HepG2 (cell line): Measurements from ENCODE around the gene ZNF581. TPM values are rescaled to one million over a fixed set of nuclear protein-coding genes. Genes with fewer than 3 reads are reported as not detected.
A peak's percentile ranks its signal among the peaks of the same experiment; 100 is the strongest.

ENCODE experiments used
- AGO1 ChIP-seq: fragments of 200-400 bp; formaldehyde crosslinking; IDR thresholded peaks from 2 replicates; pipeline ENCODE4 v1.6.1; 2017; ENCODE audit warnings: mild to moderate bottlenecking, low read depth, low read length, moderate library complexity; ENCODE audit not compliant: poor library complexity, severe bottlenecking
- ARHGAP35 ChIP-seq: sonication (generic); formaldehyde crosslinking; IDR thresholded peaks from 2 replicates; pipeline ENCODE4 v1.9.0; 2022; ENCODE audit warnings: mild to moderate bottlenecking, inconsistent platforms, moderate library complexity, missing genetic modification reagents, borderline replicate concordance
- BRD4 ChIP-seq: sonication (generic); formaldehyde crosslinking; IDR thresholded peaks from 2 replicates; pipeline ENCODE4 v1.4.0; 2020; ENCODE audit warnings: missing genetic modification reagents
- ETV5 ChIP-seq: IDR thresholded peaks from 2 replicates; pipeline ENCODE4 v1.6.1; 2018; ENCODE audit warnings: missing biosample characterization, missing genetic modification reagents, inconsistent platforms, borderline replicate concordance
- GABPB1 ChIP-seq: IDR thresholded peaks from 2 replicates; pipeline ENCODE4 v1.6.1; 2016; ENCODE audit warnings: mild to moderate bottlenecking, missing genetic modification reagents, moderate library complexity, missing compliant biosample characterization
- HOXA3 ChIP-seq: sonication (generic); formaldehyde crosslinking; IDR thresholded peaks from 2 replicates; pipeline ENCODE4 v1.5.0; 2020; ENCODE audit warnings: missing genetic modification reagents
- KDM5A ChIP-seq: fragments of 200-600 bp; sonication (generic); IDR thresholded peaks from 2 replicates; pipeline ENCODE4 v1.7.0; 2018; ENCODE audit warnings: antibody characterized with exemption, mild to moderate bottlenecking, low read length, borderline replicate concordance
- KMT2B ChIP-seq: IDR thresholded peaks from 2 replicates; pipeline ENCODE4 v1.6.1; 2016; ENCODE audit warnings: missing genetic modification reagents, missing compliant biosample characterization
- NKX3-1 ChIP-seq: sonication (generic); formaldehyde crosslinking; IDR thresholded peaks from 2 replicates; pipeline ENCODE4 v1.5.0; 2020; ENCODE audit warnings: missing genetic modification reagents
- PHF20 ChIP-seq: sonication (generic); formaldehyde crosslinking; IDR thresholded peaks from 2 replicates; pipeline ENCODE4 v1.5.0; 2020; ENCODE audit warnings: mild to moderate bottlenecking, missing genetic modification reagents
- POLR2A ChIP-seq, 2 experiments: IDR thresholded peaks; 2 replicates each; pipeline ENCODE4 v1.6.1; 2011; ENCODE audit warnings: low read depth in 2 of 2, low read length in 2 of 2, mild to moderate bottlenecking in 1 of 2, moderate library complexity in 1 of 2; ENCODE audit not compliant: insufficient read depth in 1 of 2
- RBFOX2 ChIP-seq: fragments of 200-400 bp; formaldehyde crosslinking; IDR thresholded peaks from 2 replicates; pipeline ENCODE4 v1.6.1; 2017; ENCODE audit warnings: low read depth, mild to moderate bottlenecking, low read length
- RBM39 ChIP-seq: fragments of 200-400 bp; formaldehyde crosslinking; IDR thresholded peaks from one replicate; pipeline ENCODE4 v1.6.1; 2018; ENCODE audit warnings: antibody characterized with exemption, mild to moderate bottlenecking, low read depth, low read length; ENCODE audit not compliant: poor library complexity, severe bottlenecking
- RFXAP ChIP-seq: sonication (generic); formaldehyde crosslinking; IDR thresholded peaks from 2 replicates; pipeline ENCODE4 v1.4.0; 2020; ENCODE audit warnings: missing genetic modification reagents, borderline replicate concordance
- SALL1 ChIP-seq: sonication (generic); formaldehyde crosslinking; IDR thresholded peaks from 2 replicates; pipeline ENCODE4 v1.8.0; 2022; ENCODE audit warnings: mild to moderate bottlenecking, missing genetic modification reagents
- SP2 ChIP-seq: sonication (generic); formaldehyde crosslinking; IDR thresholded peaks from 2 replicates; pipeline ENCODE4 v1.5.1; 2020; ENCODE audit warnings: mild to moderate bottlenecking, missing genetic modification reagents
- U2AF1 ChIP-seq: fragments of 200-400 bp; formaldehyde crosslinking; optimal IDR thresholded peaks from 2 replicates; pipeline ENCODE3; 2017; ENCODE audit warnings: mild to moderate bottlenecking, low read depth, low read length
- ZFP41 ChIP-seq: sonication (generic); formaldehyde crosslinking; IDR thresholded peaks from 2 replicates; pipeline ENCODE4 v1.4.0; 2020; ENCODE audit warnings: mild to moderate bottlenecking, missing genetic modification reagents, borderline replicate concordance
- ZKSCAN1 ChIP-seq: fragments of 150-350 bp; IDR thresholded peaks from 2 replicates; pipeline ENCODE4 v1.6.1; 2014; ENCODE audit warnings: low read length
- ZNF432 ChIP-seq: sonication (generic); formaldehyde crosslinking; IDR thresholded peaks from 2 replicates; pipeline ENCODE4 v1.5.0; 2020; ENCODE audit warnings: missing genetic modification reagents, mild to moderate bottlenecking, borderline replicate concordance
- ZNF496 ChIP-seq: sonication (generic); formaldehyde crosslinking; IDR thresholded peaks from 2 replicates; pipeline ENCODE4 v1.8.1; 2023; ENCODE audit warnings: mild to moderate bottlenecking, moderate library complexity, missing genetic modification reagents; ENCODE audit not compliant: insufficient replicate concordance
- ZNF546 ChIP-seq: sonication (generic); formaldehyde crosslinking; conservative IDR thresholded peaks from 2 replicates; pipeline ENCODE4 v1.8.1; 2023; ENCODE audit warnings: mild to moderate bottlenecking, missing genetic modification reagents
- ZNF589 ChIP-seq: sonication (generic); formaldehyde crosslinking; conservative IDR thresholded peaks from 2 replicates; pipeline ENCODE4 v1.8.0; 2022; ENCODE audit warnings: mild to moderate bottlenecking, moderate library complexity, missing genetic modification reagents
- ZNF747 ChIP-seq: sonication (generic); formaldehyde crosslinking; IDR thresholded peaks from 2 replicates; pipeline ENCODE4 v1.8.1; 2023; ENCODE audit warnings: missing genetic modification reagents, mild to moderate bottlenecking, borderline replicate concordance
- ZNF780A ChIP-seq: sonication (generic); formaldehyde crosslinking; IDR thresholded peaks from 2 replicates; pipeline ENCODE4 v1.8.0; 2022; ENCODE audit warnings: mild to moderate bottlenecking, missing genetic modification reagents, moderate library complexity
- polyA plus RNA-seq, 8 experiments: library from polyadenylated mRNA; depleted of rRNA in 3 of 8; stranded (reverse) in 7 of 8; unstranded in 1 of 8; fragments of >200 nt; fragmentation: Illumina TruSeq in 4 of 8; extraction: Trizol in 4 of 8; gene quantifications; 2 replicates each; pipeline versions ENCODE4 v1.2.1 to v1.2.3, GENCODE V29; 2011 to 2016; ENCODE audit warnings: low read depth in 4 of 8, missing spikeins in 1 of 8, mixed read lengths in 1 of 8; ENCODE audit not compliant: insufficient read depth in 1 of 8
- total RNA-seq, 5 experiments: library from RNA; depleted of rRNA; stranded (reverse); fragments of >200 nt; fragmentation: Illumina TruSeq; extraction: Trizol; gene quantifications; 2 replicates each; pipeline ENCODE4 v1.2.3, GENCODE V29; 2016; ENCODE audit warnings: low read depth in 1 of 5
- TF ChIP-seq, protein P1 (sequence below): sonication (generic); formaldehyde crosslinking; IDR thresholded peaks from 2 replicates; pipeline ENCODE4 v1.8.0; 2022; ENCODE audit warnings: missing genetic modification reagents, mild to moderate bottlenecking, borderline replicate concordance
- TF ChIP-seq, protein P2 (sequence below): sonication (generic); formaldehyde crosslinking; IDR thresholded peaks from 2 replicates; pipeline ENCODE4 v1.4.0; 2020; ENCODE audit warnings: missing genetic modification reagents
- TF ChIP-seq, protein P3 (sequence below): sonication (generic); formaldehyde crosslinking; IDR thresholded peaks from 2 replicates; pipeline ENCODE4 v1.4.0; 2020; ENCODE audit warnings: mild to moderate bottlenecking, missing genetic modification reagents

ZNF581 gene
- total and polyA plus RNA-seq, 2 of the 13 experiments (the other 11 are each of a cell fraction or from before 2014, with no cell fraction given): 19.6 to 49.5 TPM

DNA sequence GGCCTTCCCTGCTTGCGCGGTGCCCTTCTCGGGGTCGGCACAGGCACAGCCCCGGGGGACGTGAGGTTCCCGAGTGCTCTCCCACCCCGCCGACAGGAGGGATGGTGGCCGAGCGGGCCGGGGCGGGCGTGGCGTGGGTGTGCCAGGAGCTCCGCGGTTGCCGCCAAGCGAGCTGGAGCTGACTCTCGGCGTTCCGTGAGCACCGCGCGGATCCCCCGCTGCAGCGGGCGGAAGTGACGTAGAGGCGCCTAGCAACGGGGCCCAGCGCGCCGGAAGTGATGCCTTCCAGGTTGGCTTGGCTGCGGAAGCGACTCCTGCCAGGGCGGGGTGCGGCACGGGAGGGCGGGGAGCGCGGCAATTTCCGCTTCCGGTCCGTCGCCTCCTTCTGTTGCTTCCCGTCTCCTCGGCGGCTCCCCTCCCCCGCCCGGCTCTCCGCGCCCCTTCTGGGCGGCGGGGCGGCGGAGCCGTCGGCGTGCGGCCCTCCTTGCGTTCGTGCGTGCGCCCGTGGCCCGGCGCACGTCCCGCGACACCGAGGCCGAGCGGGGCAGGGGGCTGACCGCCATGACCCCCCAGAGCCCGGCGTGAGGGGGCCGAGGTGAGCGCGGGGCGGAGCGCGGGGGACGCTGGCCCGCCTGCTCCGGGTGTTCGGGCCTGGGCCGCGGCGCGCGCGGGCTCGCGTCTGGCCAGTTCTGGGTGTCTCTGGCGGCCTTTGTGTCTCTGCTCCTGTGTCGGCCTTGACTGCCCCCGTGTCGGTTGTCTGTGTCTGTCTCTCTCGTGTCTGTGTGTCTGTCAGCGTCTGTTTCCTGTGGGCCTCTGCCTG, 31.6 kb downstream of the ZNF581 start, which contains the start of gene EPN1 (continued):
- TF ChIP-seq ZNF589 (CRISPR knock-in tag): 0 out of 2 replicates have a peak, but pooled peaks have one; percentile 37
- TF ChIP-seq, protein P1, sequence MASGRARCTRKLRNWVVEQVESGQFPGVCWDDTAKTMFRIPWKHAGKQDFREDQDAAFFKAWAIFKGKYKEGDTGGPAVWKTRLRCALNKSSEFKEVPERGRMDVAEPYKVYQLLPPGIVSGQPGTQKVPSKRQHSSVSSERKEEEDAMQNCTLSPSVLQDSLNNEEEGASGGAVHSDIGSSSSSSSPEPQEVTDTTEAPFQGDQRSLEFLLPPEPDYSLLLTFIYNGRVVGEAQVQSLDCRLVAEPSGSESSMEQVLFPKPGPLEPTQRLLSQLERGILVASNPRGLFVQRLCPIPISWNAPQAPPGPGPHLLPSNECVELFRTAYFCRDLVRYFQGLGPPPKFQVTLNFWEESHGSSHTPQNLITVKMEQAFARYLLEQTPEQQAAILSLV (CRISPR knock-in tag): 0 out of 2 replicates have a peak, but pooled peaks have one; percentile 39
- TF ChIP-seq ZNF546 (CRISPR knock-in tag): peak; percentile 19; the same call in 1 of the 2 replicates
- TF ChIP-seq ZNF432 (CRISPR knock-in tag): no peak
- TF ChIP-seq RFXAP (CRISPR knock-in tag): peak; percentile 39; the same call in 1 of the 2 replicates
- no peak for TF ChIP-seq ZNF496 (CRISPR knock-in tag)
- TF ChIP-seq, protein P2, sequence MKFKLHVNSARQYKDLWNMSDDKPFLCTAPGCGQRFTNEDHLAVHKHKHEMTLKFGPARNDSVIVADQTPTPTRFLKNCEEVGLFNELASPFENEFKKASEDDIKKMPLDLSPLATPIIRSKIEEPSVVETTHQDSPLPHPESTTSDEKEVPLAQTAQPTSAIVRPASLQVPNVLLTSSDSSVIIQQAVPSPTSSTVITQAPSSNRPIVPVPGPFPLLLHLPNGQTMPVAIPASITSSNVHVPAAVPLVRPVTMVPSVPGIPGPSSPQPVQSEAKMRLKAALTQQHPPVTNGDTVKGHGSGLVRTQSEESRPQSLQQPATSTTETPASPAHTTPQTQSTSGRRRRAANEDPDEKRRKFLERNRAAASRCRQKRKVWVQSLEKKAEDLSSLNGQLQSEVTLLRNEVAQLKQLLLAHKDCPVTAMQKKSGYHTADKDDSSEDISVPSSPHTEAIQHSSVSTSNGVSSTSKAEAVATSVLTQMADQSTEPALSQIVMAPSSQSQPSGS: peak; percentile 45; the same call in 1 of the 2 replicates
- peak in 1 of 2 experiments; percentile 72; a peak in 2 of 4 replicates for TF ChIP-seq POLR2A (IDR thresholded peaks at IDR 0.05; ENCODE audit: insufficient read depth in 1 of 2, low read depth in 2 of 2, low read length in 2 of 2)
- TF ChIP-seq BRD4 (CRISPR knock-in tag): peak; percentile 58; the same call in 1 of the 2 replicates
- peak; percentile 63; the same call in 1 of the 2 replicates for TF ChIP-seq KMT2B (CRISPR knock-in tag)
- peak; percentile 83 for TF ChIP-seq RBFOX2
- TF ChIP-seq PHF20 (CRISPR knock-in tag): peak; percentile 94
- TF ChIP-seq RBM39: peak; percentile 68
- TF ChIP-seq ZNF780A (CRISPR knock-in tag): no peak
- TF ChIP-seq NKX3-1 (CRISPR knock-in tag): 0 out of 2 replicates have a peak, but pooled peaks have one; percentile 28
- peak; percentile 98 for TF ChIP-seq AGO1
- TF ChIP-seq KDM5A: peak; percentile 71
- peak; percentile 97 for TF ChIP-seq HOXA3 (CRISPR knock-in tag)
- no peak for TF ChIP-seq ZFP41 (CRISPR knock-in tag)
- TF ChIP-seq ZNF747 (CRISPR knock-in tag): peak; percentile 22; the same call in 1 of the 2 replicates
- TF ChIP-seq ZKSCAN1: no peak
- TF ChIP-seq SALL1 (CRISPR knock-in tag): peak; percentile 83
- TF ChIP-seq SP2: peak; percentile 81
- peak; percentile 92 for TF ChIP-seq ETV5 (CRISPR knock-in tag)
- TF ChIP-seq ARHGAP35 (CRISPR knock-in tag): no peak
- no peak for TF ChIP-seq U2AF1
- TF ChIP-seq, protein P3, sequence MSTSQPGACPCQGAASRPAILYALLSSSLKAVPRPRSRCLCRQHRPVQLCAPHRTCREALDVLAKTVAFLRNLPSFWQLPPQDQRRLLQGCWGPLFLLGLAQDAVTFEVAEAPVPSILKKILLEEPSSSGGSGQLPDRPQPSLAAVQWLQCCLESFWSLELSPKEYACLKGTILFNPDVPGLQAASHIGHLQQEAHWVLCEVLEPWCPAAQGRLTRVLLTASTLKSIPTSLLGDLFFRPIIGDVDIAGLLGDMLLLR (CRISPR knock-in tag): 0 out of 2 replicates have a peak, but pooled peaks have one; percentile 38
- peak; percentile 97 for TF ChIP-seq GABPB1
